Liver (tissue), 9 donors: Measurements from ENCODE around the gene FAM222A. TPM values are rescaled to one million over a fixed set of nuclear protein-coding genes. Genes with fewer than 3 reads are reported as not detected.

Source experiments
- DNase-seq: peaks from one replicate; pipeline ENCODE4 v3.0.0-alpha.2; 2017; ENCODE audit warnings: low spot score
- H3K27ac ChIP-seq, 2 donors: one replicate each; pipeline ENCODE4 v1.7.0; 2013; ENCODE audit warnings: inconsistent platforms in 2 of 2, low read length in 2 of 2, control low read depth in 1 of 2, low read depth in 1 of 2, mild to moderate bottlenecking in 1 of 2
- H3K27me3 ChIP-seq, 4 donors: one replicate each; pipeline versions ENCODE4 v1.6.1 to v1.7.0; 2013; ENCODE audit warnings: low read length in 3 of 4, inconsistent platforms in 1 of 4, mild to moderate bottlenecking in 1 of 4, moderate library complexity in 1 of 4; ENCODE audit not compliant: control insufficient read depth in 4 of 4, insufficient read depth in 4 of 4
- H3K36me3 ChIP-seq, 4 donors: one replicate each; pipeline versions ENCODE4 v1.6.1 to v1.7.0; 2013; ENCODE audit warnings: low read length in 3 of 4, mild to moderate bottlenecking in 3 of 4, low read depth in 1 of 4, moderate library complexity in 1 of 4; ENCODE audit not compliant: control insufficient read depth in 4 of 4, insufficient read depth in 3 of 4
- H3K4me1 ChIP-seq, 4 donors: one replicate each; pipeline versions ENCODE4 v1.6.1 to v1.7.0; 2013; ENCODE audit warnings: low read length in 3 of 4, mild to moderate bottlenecking in 3 of 4, moderate library complexity in 1 of 4; ENCODE audit not compliant: control insufficient read depth in 4 of 4, insufficient read depth in 4 of 4
- H3K4me3 ChIP-seq, 3 donors: one replicate each; pipeline versions ENCODE4 v1.6.1 to v1.7.0; 2013; ENCODE audit warnings: low read length in 3 of 3, control low read depth in 1 of 3, low read depth in 1 of 3, mild to moderate bottlenecking in 1 of 3
- H3K9ac ChIP-seq, 2 donors: one replicate each; pipeline ENCODE4 v1.7.0; 2013; ENCODE audit warnings: low read length in 2 of 2, mild to moderate bottlenecking in 2 of 2, moderate library complexity in 2 of 2, control low read depth in 1 of 2, low read depth in 1 of 2
- H3K9me3 ChIP-seq, 4 donors: one replicate each; pipeline versions ENCODE4 v1.6.1 to v1.7.0; 2013; ENCODE audit warnings: low read length in 3 of 4; ENCODE audit not compliant: control insufficient read depth in 4 of 4
- ATF3 ChIP-seq: IDR thresholded peaks from 2 replicates; pipeline ENCODE4 v1.6.1; 2016; ENCODE audit warnings: antibody characterized with exemption
- CTCF ChIP-seq: fragments of 150-350 bp; IDR thresholded peaks from 2 replicates; pipeline ENCODE4 v1.5.1; 2017; ENCODE audit warnings: improper control_type of control experiment, low read depth, low read length; ENCODE audit not compliant: missing input control
- EGR1 ChIP-seq, 2 donors: IDR thresholded peaks; 2 replicates each; pipeline ENCODE4 v1.6.1; 2016 to 2018; ENCODE audit warnings: antibody characterized with exemption in 2 of 2, low read depth in 2 of 2
- FOXA1 ChIP-seq: IDR thresholded peaks from 2 replicates; pipeline ENCODE4 v1.6.1; 2016; ENCODE audit warnings: antibody characterized with exemption
- FOXA2 ChIP-seq: IDR thresholded peaks from 2 replicates; pipeline ENCODE4 v1.6.1; 2016; ENCODE audit warnings: antibody characterized with exemption
- GABPA ChIP-seq, 2 donors: IDR thresholded peaks in 1 of 2; conservative IDR thresholded peaks in 1 of 2; 2 replicates each; pipeline ENCODE4 v1.6.1; 2016; ENCODE audit warnings: antibody characterized with exemption in 2 of 2, mild to moderate bottlenecking in 1 of 2, moderate library complexity in 1 of 2
- HNF4A ChIP-seq, 2 donors: conservative IDR thresholded peaks; 2 replicates each; pipeline ENCODE4 v1.6.1; 2016; ENCODE audit warnings: antibody characterized with exemption in 2 of 2, mild to moderate bottlenecking in 2 of 2
- HNF4G ChIP-seq: IDR thresholded peaks from 2 replicates; pipeline ENCODE4 v1.6.1; 2016; ENCODE audit warnings: antibody characterized with exemption
- JUND ChIP-seq, 2 donors: IDR thresholded peaks; 2 replicates each; pipeline ENCODE4 v1.6.1; 2016; ENCODE audit warnings: antibody characterized with exemption in 2 of 2
- MAX ChIP-seq: IDR thresholded peaks from 2 replicates; pipeline ENCODE4 v1.6.1; 2016; ENCODE audit warnings: antibody characterized with exemption
- NR2F2 ChIP-seq: IDR thresholded peaks from 2 replicates; pipeline ENCODE4 v1.6.1; 2016; ENCODE audit warnings: antibody characterized with exemption
- RAD21 ChIP-seq, 2 donors: IDR thresholded peaks; 2 replicates each; pipeline ENCODE4 v1.6.1; 2016; ENCODE audit warnings: antibody characterized with exemption in 2 of 2, mild to moderate bottlenecking in 2 of 2
- REST ChIP-seq: IDR thresholded peaks from 2 replicates; pipeline ENCODE4 v1.6.1; 2016; ENCODE audit warnings: antibody characterized with exemption, mild to moderate bottlenecking
- RXRA ChIP-seq, 2 donors: IDR thresholded peaks; 2 replicates each; pipeline ENCODE4 v1.6.1; 2017 to 2018; ENCODE audit warnings: antibody characterized with exemption in 2 of 2, mild to moderate bottlenecking in 1 of 2
- SP1 ChIP-seq: IDR thresholded peaks from 2 replicates; pipeline ENCODE4 v1.6.1; 2018; ENCODE audit warnings: antibody characterized with exemption, mild to moderate bottlenecking
- TAF1 ChIP-seq: conservative IDR thresholded peaks from 2 replicates; pipeline ENCODE4 v1.6.1; 2016; ENCODE audit warnings: antibody characterized with exemption, mild to moderate bottlenecking
- YY1 ChIP-seq: IDR thresholded peaks from 2 replicates; pipeline ENCODE4 v1.6.1; 2016; ENCODE audit warnings: antibody characterized with exemption, mild to moderate bottlenecking
- ZBTB33 ChIP-seq: IDR thresholded peaks from 2 replicates; pipeline ENCODE4 v1.6.1; 2016; ENCODE audit warnings: antibody characterized with exemption
- WGBS: extraction: QIAGEN DNeasy Blood & Tissue Kit; methylation state at CpG from one replicate; pipeline ENCODE4 v1.1.7; 2013; 5-methylcytosine and 5-hydroxymethylcytosine counted together
- polyA plus RNA-seq, 2 donors: library from polyadenylated mRNA; stranded (reverse) in 1 of 2; unstranded in 1 of 2; fragments of 200-250 nt in 1 of 2; fragments of >200 nt in 1 of 2; fragmentation: Nextera tagmentation in 1 of 2; extraction: Ambion mirVana in 1 of 2; gene quantifications; one replicate each; pipeline versions ENCODE4 v1.2.1 to v1.2.3, GENCODE V29; 2013 to 2015
- total RNA-seq, 2 donors: library from RNA; depleted of rRNA; stranded (reverse); fragments of >200 nt; gene quantifications; one replicate each; pipeline ENCODE4 v1.2.3, GENCODE V29; 2014
- donor health status: healthy.
- donor health status: healthy.
- donor health status: healthy.
- donor health status: healthy.
- donor health status: healthy.

Gene FAM222A
- total and polyA plus RNA-seq, 4 donors = 0.97 to 2.2 (median 1.9) TPM

- Histone ChIP-seq H3K36me3 (no peaks in the 10 kb centered on the region), H3K27me3 (no peaks in the 10 kb centered on the region), H3K4me1 (peaks cover 21 to 62% (median 51%) of the 10 kb centered on the region in 4 donors), H3K4me3 (no peak overlapping the region), H3K9ac (no peak overlapping the region), H3K9me3 (no peaks in the 10 kb centered on the region), H3K27ac (no peak overlapping the region)
- 82% methylated on average over 6 of the region's 6 CpGs for WGBS
- no peak for DNase-seq
- TF ChIP-seq ATF3 (no peak), HNF4A (conservative IDR thresholded peaks at IDR 0.05) (peak in 1 of 2 donors; percentile 8), RXRA (IDR thresholded peaks at IDR 0.05) (peak in 1 of 2 donors; percentile 15), FOXA2 (no peak)
These were observed 25.4 kb downstream of the FAM222A start for GRCh38 chr12:109738878-109739665.

- no peak for DNase-seq
- no peak overlapping the region for H3K4me3 ChIP-seq
- peaks cover 21 to 59% (median 50%) of the 10 kb centered on the region in 4 donors for H3K4me1 ChIP-seq
- H3K36me3 ChIP-seq = no peaks in the 10 kb centered on the region
- TF ChIP-seq ATF3 (no peak), TAF1 (no peak), NR2F2 (no peak), YY1 (no peak), EGR1 (IDR thresholded peaks at IDR 0.05; ENCODE audit: low read depth in 2 of 2) (no peak), REST (no peak), RAD21 (IDR thresholded peaks at IDR 0.05) (no peak), ZBTB33 (no peak), CTCF (no peak), FOXA2 (no peak), GABPA (IDR thresholded peaks at IDR 0.05 in 1 of 2, conservative IDR thresholded peaks at IDR 0.05 in 1 of 2) (no peak), SP1 (no peak), FOXA1 (no peak), RXRA (IDR thresholded peaks at IDR 0.05) (no peak), HNF4A (conservative IDR thresholded peaks at IDR 0.05) (no peak), HNF4G (no peak), MAX (no peak), JUND (IDR thresholded peaks at IDR 0.05) (no peak)
- H3K9me3 ChIP-seq = no peaks in the 10 kb centered on the region
- no peak overlapping the region for H3K27ac ChIP-seq
- WGBS = 68% methylated on average over 18 of the region's 18 CpGs
- H3K9ac ChIP-seq = no peak overlapping the region
- no peaks in the 10 kb centered on the region for H3K27me3 ChIP-seq
These were observed 26.4 kb downstream of the FAM222A start for GRCh38 chr12:109739747-109740693.
